Breast epithelium (tissue), 3 donors: Measurements from ENCODE around the gene ITGAE.
A peak's percentile ranks its signal among the peaks of the same experiment; 100 is the strongest.

ENCODE experiments used
- CTCF ChIP-seq, 3 donors: fragments of 450-650 bp; IDR thresholded peaks; one replicate each; pipeline ENCODE4 v1.5.1; 2016 to 2017; ENCODE audit warnings: antibody characterized with exemption in 3 of 3, mild to moderate bottlenecking in 3 of 3, moderate library complexity in 3 of 3
- POLR2AphosphoS5 ChIP-seq, 3 donors: sonication (generic); formaldehyde crosslinking; IDR thresholded peaks; one replicate each; pipeline ENCODE4 v1.6.1; 2017; ENCODE audit warnings: antibody characterized with exemption in 3 of 3

DNA sequence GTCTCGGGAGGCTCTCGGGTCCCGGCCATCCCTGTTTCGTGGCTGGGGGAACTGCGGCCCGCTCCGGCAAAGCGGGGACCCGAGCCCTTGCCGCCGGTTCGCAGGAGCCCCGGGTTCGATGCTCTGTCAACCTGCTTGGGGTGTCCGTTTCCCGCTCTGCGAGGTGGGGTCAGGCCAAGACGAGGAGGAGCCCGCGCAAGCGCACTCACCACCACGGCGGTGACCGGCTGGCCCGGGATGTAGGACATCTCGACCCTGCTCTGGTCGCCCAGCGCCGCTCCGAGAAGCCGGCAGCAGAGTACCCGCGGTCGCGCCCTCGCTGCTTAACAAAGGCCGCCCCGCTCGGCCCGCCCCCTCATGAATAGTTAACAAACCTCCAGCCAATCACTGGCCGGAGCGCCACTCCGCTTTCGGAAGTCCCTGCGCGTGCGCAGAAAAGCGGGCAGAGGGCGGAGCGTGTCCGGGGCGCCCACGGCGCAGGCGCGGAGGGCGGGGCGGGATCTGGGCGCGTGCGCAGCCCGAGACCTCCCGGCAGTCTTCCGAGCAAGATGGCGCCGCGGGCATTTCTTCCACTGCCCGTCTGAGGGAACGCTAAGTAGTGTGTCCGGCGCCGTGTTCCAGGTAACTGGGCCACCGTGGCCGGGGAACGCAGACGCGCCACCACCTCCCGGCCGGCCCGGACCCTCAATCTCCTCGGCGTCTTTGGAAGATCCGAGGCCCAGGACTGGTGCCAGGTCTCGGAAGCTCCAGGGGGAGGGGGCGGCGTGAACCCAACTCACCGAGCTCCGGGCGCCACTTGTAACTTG is 132.5 kb downstream of the ITGAE start, which contains the start of the genes EMC6 and TAX1BP3:
- TF ChIP-seq CTCF (IDR thresholded peaks at IDR 0.05), result no peak
- TF ChIP-seq POLR2AphosphoS5 (IDR thresholded peaks at IDR 0.05), result peak; percentile 36 to 89 (median 58)
